Left ventricle myocardium inferior (tissue), 1 donor: ENCODE results near the gene ITPR1. TPM values are rescaled to one million over a fixed set of nuclear protein-coding genes. Genes with fewer than 3 reads are reported as not detected.

Experiments used
- DNase-seq: peaks from one replicate; pipeline ENCODE4 v3.0.0-alpha.2; 2020
- H3K27ac ChIP-seq: fragments of 200-600 bp; replicated peaks from 2 replicates; pipeline ENCODE4 v1.8.0; 2021
- H3K27me3 ChIP-seq: fragments of 200-600 bp; 2 replicates; pipeline ENCODE4 v1.8.0; 2021; ENCODE audit warnings: low read depth
- H3K36me3 ChIP-seq: fragments of 200-600 bp; 2 replicates; pipeline ENCODE4 v1.8.0; 2021
- H3K4me1 ChIP-seq: fragments of 200-600 bp; 2 replicates; pipeline ENCODE4 v1.8.0; 2021
- H3K4me3 ChIP-seq: fragments of 200-600 bp; 2 replicates; pipeline ENCODE4 v1.8.0; 2021; ENCODE audit warnings: mild to moderate bottlenecking, moderate library complexity
- H3K9me3 ChIP-seq: fragments of 200-600 bp; replicated peaks from 2 replicates; pipeline ENCODE4 v1.8.0; 2021
- intact Hi-C: fragments of 100-400 bp; cut with micrococcal nuclease; formaldehyde crosslinking; loops from one replicate; pipeline ENCODE4 v1.11.0; 2022
- total RNA-seq: library from RNA; stranded (reverse); fragmentation: NEBNext Ultra II Directional; extraction: Animal tissue kit (Norgen Biotek cat#: 25700); gene quantifications from one replicate; pipeline ENCODE4 v1.2.1, GENCODE V29; 2021
- TF ChIP-seq, protein P1 (sequence below): fragments of 200-600 bp; IDR thresholded peaks from 2 replicates; pipeline ENCODE4 v1.8.0; 2021; ENCODE audit warnings: antibody characterized with exemption, mild to moderate bottlenecking, borderline replicate concordance
- donor health status: DM: no; HTN: yes; CAD: no; lungs with severe emphysema.

Gene ITPR1
- total RNA-seq, 1 donor from 2014 or later: 29.0 TPM

- intact Hi-C loops: no loop called here
- H3K27ac ChIP-seq: no peak overlapping the region
- no peak overlapping the region for H3K4me3 ChIP-seq
- H3K36me3 ChIP-seq: peaks cover 49% of the 10 kb centered on the region
- peaks cover 17% of the 10 kb centered on the region for H3K9me3 ChIP-seq
- H3K27me3 ChIP-seq: no peaks in the 10 kb centered on the region
- peaks cover 4% of the 10 kb centered on the region for H3K4me1 ChIP-seq
- no peak for DNase-seq
- TF ChIP-seq, protein P1, sequence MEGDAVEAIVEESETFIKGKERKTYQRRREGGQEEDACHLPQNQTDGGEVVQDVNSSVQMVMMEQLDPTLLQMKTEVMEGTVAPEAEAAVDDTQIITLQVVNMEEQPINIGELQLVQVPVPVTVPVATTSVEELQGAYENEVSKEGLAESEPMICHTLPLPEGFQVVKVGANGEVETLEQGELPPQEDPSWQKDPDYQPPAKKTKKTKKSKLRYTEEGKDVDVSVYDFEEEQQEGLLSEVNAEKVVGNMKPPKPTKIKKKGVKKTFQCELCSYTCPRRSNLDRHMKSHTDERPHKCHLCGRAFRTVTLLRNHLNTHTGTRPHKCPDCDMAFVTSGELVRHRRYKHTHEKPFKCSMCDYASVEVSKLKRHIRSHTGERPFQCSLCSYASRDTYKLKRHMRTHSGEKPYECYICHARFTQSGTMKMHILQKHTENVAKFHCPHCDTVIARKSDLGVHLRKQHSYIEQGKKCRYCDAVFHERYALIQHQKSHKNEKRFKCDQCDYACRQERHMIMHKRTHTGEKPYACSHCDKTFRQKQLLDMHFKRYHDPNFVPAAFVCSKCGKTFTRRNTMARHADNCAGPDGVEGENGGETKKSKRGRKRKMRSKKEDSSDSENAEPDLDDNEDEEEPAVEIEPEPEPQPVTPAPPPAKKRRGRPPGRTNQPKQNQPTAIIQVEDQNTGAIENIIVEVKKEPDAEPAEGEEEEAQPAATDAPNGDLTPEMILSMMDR: no peak
These were observed 319.4 kb downstream of the ITPR1 start for GRCh38 chr3:4812591-4812990.

GRCh38 chr3:4813909-4814304, 320.8 kb downstream of the ITPR1 start:
- no peak for DNase-seq
- Histone ChIP-seq H3K27ac (peak overlapping the region; percentile 33), H3K4me3 (no peak overlapping the region), H3K27me3 (no peaks in the 10 kb centered on the region), H3K36me3 (peaks cover 53% of the 10 kb centered on the region), H3K4me1 (peaks cover 3% of the 10 kb centered on the region), H3K9me3 (peaks cover 17% of the 10 kb centered on the region)
- TF ChIP-seq, protein P1: no peak
- intact Hi-C loops: no loop called here

DNA sequence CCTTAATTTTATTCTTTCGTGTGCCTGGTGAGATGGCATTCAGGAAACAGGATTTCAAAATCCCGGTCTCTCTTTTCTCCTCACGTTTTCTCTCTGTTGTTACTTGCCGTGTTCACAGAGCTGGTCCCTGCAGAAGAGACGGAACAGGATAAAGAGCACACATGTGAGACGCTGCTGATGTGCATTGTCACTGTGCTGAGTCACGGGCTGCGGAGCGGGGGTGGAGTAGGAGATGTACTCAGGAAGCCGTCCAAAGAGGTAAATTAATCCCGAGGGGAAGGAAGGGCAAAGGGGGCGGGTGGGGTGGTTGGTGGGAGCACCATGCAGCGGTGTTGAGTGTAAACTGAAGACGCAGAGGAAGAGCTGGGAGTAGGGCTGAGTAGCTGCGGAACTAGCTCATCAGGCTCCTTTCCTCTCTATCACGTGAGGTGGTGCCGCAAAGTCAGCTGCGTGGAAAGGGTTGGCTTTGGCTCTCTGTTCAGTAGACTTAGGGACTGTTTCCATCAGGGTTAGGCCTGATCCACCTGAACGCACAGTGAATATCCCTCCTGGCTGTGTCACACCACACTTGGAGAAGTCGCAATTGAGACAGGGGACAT, 321.3 kb downstream of the ITPR1 start:
- H3K36me3 ChIP-seq: peaks cover 57% of the 10 kb centered on the region
- DNase-seq: peak; percentile 53
- H3K9me3 ChIP-seq: peaks cover 17% of the 10 kb centered on the region
- intact Hi-C loops: no loop called here
- peak overlapping the region; percentile 3 for H3K4me3 ChIP-seq
- H3K4me1 ChIP-seq: peaks cover 3% of the 10 kb centered on the region
- TF ChIP-seq, protein P1: no peak
- H3K27ac ChIP-seq: peak overlapping the region; percentile 50
- H3K27me3 ChIP-seq: no peaks in the 10 kb centered on the region

DNA sequence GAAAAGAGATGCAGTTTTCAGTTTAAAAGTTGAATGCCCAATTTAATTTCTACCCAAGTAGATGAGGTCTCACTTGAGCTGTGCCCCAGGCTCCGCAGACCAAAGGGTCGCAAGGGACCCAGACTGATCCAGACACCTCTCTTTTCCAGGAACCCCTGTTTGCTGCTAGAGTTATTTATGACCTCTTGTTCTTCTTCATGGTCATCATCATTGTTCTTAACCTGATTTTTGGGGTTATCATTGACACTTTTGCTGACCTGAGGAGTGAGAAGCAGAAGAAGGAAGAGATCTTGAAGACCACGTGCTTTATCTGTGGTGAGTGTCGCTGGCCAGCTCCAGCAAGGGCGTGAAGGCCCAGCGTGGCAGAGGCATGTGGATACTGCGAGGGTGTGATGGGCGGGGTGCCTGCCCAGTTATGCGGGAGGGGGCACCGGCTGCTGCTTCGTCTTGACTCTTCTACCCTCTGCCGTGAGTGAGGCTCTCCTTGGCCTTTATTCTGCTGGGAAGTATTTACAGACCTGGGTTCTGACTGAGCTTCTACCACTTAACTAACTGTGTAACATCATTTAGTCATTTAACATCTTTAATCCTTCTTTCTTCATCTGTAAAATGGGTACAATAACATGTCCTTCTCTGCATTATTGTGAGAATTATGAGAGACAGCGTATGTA, 321.9 kb downstream of the ITPR1 start:
- peaks cover 61% of the 10 kb centered on the region for H3K36me3 ChIP-seq
- no peaks in the 10 kb centered on the region for H3K27me3 ChIP-seq
- peaks cover 17% of the 10 kb centered on the region for H3K9me3 ChIP-seq
- H3K27ac ChIP-seq: peak overlapping the region; percentile 50
- H3K4me1 ChIP-seq: peaks cover 3% of the 10 kb centered on the region
- TF ChIP-seq, protein P1: no peak
- intact Hi-C loops: no loop called here
- DNase-seq: no peak
- H3K4me3 ChIP-seq: peak overlapping the region; percentile 3

DNA sequence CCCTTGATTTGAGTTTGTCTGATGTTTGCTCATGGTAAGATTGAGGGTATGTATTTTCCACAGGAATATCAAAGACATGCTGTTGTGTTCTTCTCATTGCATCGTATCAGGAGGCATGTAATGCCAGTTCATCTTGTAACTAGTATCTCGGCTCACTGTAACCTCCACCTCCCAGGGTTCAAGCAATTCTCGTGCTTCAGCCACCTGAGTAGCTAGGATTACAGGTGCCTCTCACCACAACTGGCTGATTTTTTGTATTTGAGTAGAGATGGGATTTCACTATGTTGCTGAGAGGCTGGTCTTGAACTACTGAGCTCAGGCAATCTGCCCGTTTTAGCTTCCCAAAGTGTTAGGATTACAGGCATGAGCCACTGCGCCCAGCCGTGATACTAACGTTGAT, 323.2 kb downstream of the ITPR1 start:
- DNase-seq: no peak
- TF ChIP-seq, protein P1: no peak
- H3K4me3 ChIP-seq: no peak overlapping the region
- intact Hi-C loops: no loop called here
- peaks cover 3% of the 10 kb centered on the region for H3K4me1 ChIP-seq
- peaks cover 17% of the 10 kb centered on the region for H3K9me3 ChIP-seq
- no peaks in the 10 kb centered on the region for H3K27me3 ChIP-seq
- no peak overlapping the region for H3K27ac ChIP-seq
- H3K36me3 ChIP-seq: peaks cover 74% of the 10 kb centered on the region
